HepG2 (cell line): ENCODE measurements around the gene FRMD8. TPM values are rescaled to one million over a fixed set of nuclear protein-coding genes. Genes with fewer than 3 reads are reported as not detected.

Experiments used
- ATAC-seq: fragments of 200-7000 bp; cut with Tn5 transposase; 3 replicates; pipeline ENCODE4 v1.9.1; 2020; ENCODE audit warnings: mild to moderate bottlenecking, moderate library complexity
- BruUV-seq: library from RNA; stranded (reverse); fragments of 400-500 nt; replicated peaks from 2 replicates; lab custom pipeline; 2021; lab: Mats Ljungman, UMichigan
- CTCF ChIA-PET: fragments of 300-600 bp; formaldehyde crosslinking; extraction: SDS; loops from one replicate; lab custom pipeline; 2021; ENCODE audit warnings: low total read pairs, inconsistent platforms, low intra/inter-chr PET ratio; lab: Yijun Ruan, JAX
- POLR2A ChIA-PET: fragments of 350-600 bp; sonication (Branson Sonifier 250); formaldehyde crosslinking; loops from one replicate; lab custom pipeline; 2020; ENCODE audit warnings: antibody characterized with exemption, inconsistent platforms; lab: Yijun Ruan, JAX
- DNase-seq: peaks from one replicate; pipeline ENCODE4 v3.0.0-alpha.2; 2015; ENCODE audit warnings: low spot score
- FAIRE-seq: peaks from 3 replicates; lab custom pipeline; 2011; peaks lifted over from hg19 to GRCh38; lab: Jason Lieb, UNC
- H2AFZ ChIP-seq: one replicate; pipeline ENCODE4 v1.6.1; 2011; ENCODE audit warnings: low read length, inconsistent platforms
- H3K27ac ChIP-seq: fragments of 300-600 bp; 3 replicates; pipeline ENCODE4 v1.8.0; 2011; ENCODE audit warnings: mixed run types, mild to moderate bottlenecking, mixed read lengths, low read length, inconsistent platforms; ENCODE audit not compliant: insufficient read depth; ENCODE audit errors: extremely low read length
- H3K27me3 ChIP-seq, 2 experiments: fragments of 200-600 bp in 1 of 2; 2 replicates in 1 of 2; 3 replicates in 1 of 2; pipeline versions ENCODE4 v1.6.0 to v1.8.0; 2011; ENCODE audit warnings: low read length in 2 of 2, mild to moderate bottlenecking in 2 of 2, moderate library complexity in 2 of 2, inconsistent platforms in 1 of 2; ENCODE audit not compliant: insufficient read depth in 2 of 2, control insufficient read depth in 1 of 2
- H3K36me3 ChIP-seq, 2 experiments: fragments of 200-600 bp in 1 of 2; replicated peaks in 1 of 2; 2 replicates in 1 of 2; 3 replicates in 1 of 2; pipeline versions ENCODE4 v1.5.1 to v1.8.0; 2011; ENCODE audit warnings: low read length in 2 of 2, inconsistent platforms in 1 of 2; ENCODE audit not compliant: insufficient read depth in 2 of 2, control insufficient read depth in 1 of 2
- H3K4me1 ChIP-seq: 2 replicates; pipeline ENCODE4 v1.5.1; 2012; ENCODE audit warnings: low read length, inconsistent platforms; ENCODE audit not compliant: insufficient read depth
- H3K4me2 ChIP-seq: 2 replicates; pipeline ENCODE4 v1.6.0; 2011; ENCODE audit warnings: low read depth, low read length, inconsistent platforms
- H3K4me3 ChIP-seq, 3 experiments: fragments of 200-600 bp in 1 of 3; sonication (generic), shearing (Covaris generic) in 1 of 3; replicated peaks in 1 of 3; 2 replicates each; pipeline ENCODE4 v1.5.1; 2011 to 2016; ENCODE audit warnings: low read length in 3 of 3, inconsistent platforms in 2 of 3, low read depth in 2 of 3, mild to moderate bottlenecking in 2 of 3, control low read depth in 1 of 3, mixed read lengths in 1 of 3; ENCODE audit not compliant: insufficient read depth in 1 of 3
- H3K79me2 ChIP-seq: one replicate; pipeline ENCODE4 v1.6.1; 2011; ENCODE audit warnings: low read length, inconsistent platforms; ENCODE audit not compliant: insufficient read depth
- H3K9ac ChIP-seq: 2 replicates; pipeline ENCODE4 v1.6.0; 2011; ENCODE audit warnings: mild to moderate bottlenecking, low read depth, low read length, inconsistent platforms; ENCODE audit not compliant: insufficient read depth
- H3K9me3 ChIP-seq: 2 replicates; pipeline ENCODE4 v1.5.1; 2012; ENCODE audit warnings: mild to moderate bottlenecking, low read length
- H4K20me1 ChIP-seq: 2 replicates; pipeline ENCODE4 v1.6.0; 2011; ENCODE audit warnings: inconsistent platforms, mild to moderate bottlenecking, low read length, moderate library complexity; ENCODE audit not compliant: insufficient read depth
- CEBPB ChIP-seq: IDR thresholded peaks from 2 replicates; pipeline ENCODE4 v1.6.1; 2011; ENCODE audit warnings: low read depth, low read length, improper control_type of control experiment, borderline replicate concordance
- CEBPG ChIP-seq: IDR thresholded peaks from 2 replicates; pipeline ENCODE4 v1.6.1; 2016
- HDAC6 ChIP-seq: fragments of 200-600 bp; sonication (generic); IDR thresholded peaks from 2 replicates; pipeline ENCODE4 v1.7.0; 2017; ENCODE audit warnings: mild to moderate bottlenecking, antibody characterized with exemption, low read length, low read depth
- MTA1 ChIP-seq: sonication (generic); formaldehyde crosslinking; IDR thresholded peaks from 2 replicates; pipeline ENCODE4 v1.4.0; 2020; ENCODE audit warnings: missing genetic modification reagents, mild to moderate bottlenecking, borderline replicate concordance
- RORA ChIP-seq: sonication (generic); formaldehyde crosslinking; IDR thresholded peaks from 2 replicates; pipeline ENCODE4 v1.5.0; 2020; ENCODE audit warnings: mild to moderate bottlenecking, missing genetic modification reagents, moderate library complexity
- ZNF768 ChIP-seq: sonication (generic); formaldehyde crosslinking; IDR thresholded peaks from 2 replicates; pipeline ENCODE4 v1.4.0; 2020; ENCODE audit warnings: missing genetic modification reagents
- ZNF770 ChIP-seq: sonication (generic); formaldehyde crosslinking; IDR thresholded peaks from 2 replicates; pipeline ENCODE4 v1.5.0; 2020; ENCODE audit warnings: mild to moderate bottlenecking, missing genetic modification reagents
- WGBS: methylation state at CpG from one replicate; pipeline ENCODE4 v1.1.6; 2017; ENCODE audit warnings: low lambda C conversion rate; 5-methylcytosine and 5-hydroxymethylcytosine counted together
- in situ Hi-C: cut with HindIII; loops from 2 replicates; pipeline ENCODE4 v1.10.0; 2017; ENCODE audit warnings: low pct_unique_long_range_greater_than_20kb; ENCODE audit not compliant: extremely low pct_ligation_motif_present
- intact Hi-C: fragments of 100-400 bp; cut with micrococcal nuclease; formaldehyde crosslinking; loops from one replicate; pipeline ENCODE4 v1.10.0; 2022; ENCODE audit not compliant: unreplicated experiment
- polyA plus RNA-seq, 8 experiments: library from polyadenylated mRNA; depleted of rRNA in 3 of 8; stranded (reverse) in 7 of 8; unstranded in 1 of 8; fragments of >200 nt; fragmentation: Illumina TruSeq in 4 of 8; extraction: Trizol in 4 of 8; gene quantifications; 2 replicates each; pipeline versions ENCODE4 v1.2.1 to v1.2.3, GENCODE V29; 2011 to 2016; ENCODE audit warnings: low read depth in 4 of 8, missing spikeins in 1 of 8, mixed read lengths in 1 of 8; ENCODE audit not compliant: insufficient read depth in 1 of 8
- total RNA-seq, 5 experiments: library from RNA; depleted of rRNA; stranded (reverse); fragments of >200 nt; fragmentation: Illumina TruSeq; extraction: Trizol; gene quantifications; 2 replicates each; pipeline ENCODE4 v1.2.3, GENCODE V29; 2016; ENCODE audit warnings: low read depth in 1 of 5
- TF ChIP-seq, protein P1 (sequence below): sonication (generic); formaldehyde crosslinking; IDR thresholded peaks from 2 replicates; pipeline ENCODE4 v1.8.0; 2022; ENCODE audit warnings: missing genetic modification reagents, mild to moderate bottlenecking, inconsistent platforms, borderline replicate concordance
- TF ChIP-seq, protein P2 (sequence below): fragments of 450-650 bp; IDR thresholded peaks from 2 replicates; pipeline ENCODE4 v1.6.1; 2016
- TF ChIP-seq, protein P3 (sequence below), 2 experiments: fragments of 450-650 bp in 1 of 2; sonication (generic) in 1 of 2; formaldehyde crosslinking; IDR thresholded peaks; 2 replicates each; pipeline versions ENCODE4 v1.5.0 to v1.8.0; 2020 to 2022; ENCODE audit warnings: mild to moderate bottlenecking in 1 of 2, missing genetic modification reagents in 1 of 2

FRMD8 gene
- total and polyA plus RNA-seq, 2 of the 13 experiments (the other 11 are each of a cell fraction or from before 2014, with no cell fraction given), result 5.8 to 20.6 TPM

GRCh38 chr11:65370659-65371049 lies 15.8 kb upstream of the FRMD8 start (continued):
- TF ChIP-seq ZNF770 (CRISPR knock-in tag) (0 out of 2 replicates have a peak, but pooled peaks have one; percentile 6), MTA1 (CRISPR knock-in tag) (no peak)
- TF ChIP-seq, protein P1, sequence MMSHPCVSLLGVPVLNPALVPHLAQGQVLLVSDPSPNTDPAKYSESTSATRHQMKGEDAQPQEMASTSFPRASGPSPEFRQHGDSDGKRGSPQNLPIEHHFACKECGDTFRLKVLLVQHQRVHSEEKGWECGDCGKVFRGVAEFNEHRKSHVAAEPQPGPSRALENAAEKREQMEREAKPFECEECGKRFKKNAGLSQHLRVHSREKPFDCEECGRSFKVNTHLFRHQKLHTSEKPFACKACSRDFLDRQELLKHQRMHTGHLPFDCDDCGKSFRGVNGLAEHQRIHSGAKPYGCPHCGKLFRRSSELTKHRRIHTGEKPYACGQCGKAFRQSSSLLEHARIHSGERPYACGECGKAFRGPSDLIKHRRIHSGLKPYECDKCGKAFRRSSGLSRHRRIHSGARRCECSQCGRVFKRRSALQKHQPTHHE (CRISPR knock-in tag), result no peak

DNA sequence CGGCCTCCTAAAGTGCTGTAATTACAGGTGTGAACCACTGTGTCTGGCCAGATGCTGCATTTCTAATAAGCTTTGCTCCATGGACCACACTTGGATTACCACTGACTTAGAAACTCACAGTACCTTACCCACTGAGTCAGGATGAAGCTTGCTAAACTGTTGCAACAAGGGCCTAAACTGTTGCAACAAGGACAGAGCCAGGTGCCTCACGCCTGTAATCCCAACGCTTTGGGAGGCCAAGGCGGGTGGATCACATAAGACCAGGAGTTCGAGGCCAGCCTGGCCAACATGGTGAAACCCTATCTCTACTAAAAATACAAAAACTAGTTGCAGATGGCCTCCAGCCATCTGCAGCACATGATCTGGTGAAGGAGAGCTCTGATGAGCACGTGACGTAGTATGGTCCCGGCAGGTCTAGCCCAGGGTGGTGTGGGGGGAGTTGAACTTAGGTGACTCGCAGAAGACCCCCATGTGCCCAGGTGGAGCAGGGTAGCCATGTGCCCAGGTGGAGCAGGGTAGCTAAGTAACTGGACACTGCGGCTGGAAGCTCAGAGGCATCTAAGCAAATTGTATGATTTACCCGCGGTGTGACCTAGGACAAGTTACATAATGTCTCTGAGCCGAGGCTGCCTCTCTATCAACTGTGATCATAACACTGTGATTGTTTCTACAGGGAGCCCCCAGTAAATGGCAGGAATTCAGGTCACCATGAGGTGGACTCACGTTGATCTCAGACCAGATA lies 12.4 kb upstream of the FRMD8 start:
- peaks cover 0 to 2% of the 10 kb centered on the region in 2 experiments; a peak in 2 of 5 replicates for H3K27me3 ChIP-seq
- in situ Hi-C loops, result no loop called here
- DNase-seq (no peak), FAIRE-seq (no peak), ATAC-seq (no peak)
- H3K9me3 ChIP-seq, result no peaks in the 10 kb centered on the region
- no peak overlapping the region for H3K9ac ChIP-seq
- no peak overlapping the region for H3K4me2 ChIP-seq
- no peaks in the 10 kb centered on the region for H3K79me2 ChIP-seq
- no peaks in the 10 kb centered on the region for H4K20me1 ChIP-seq
- TF ChIP-seq, protein P2, sequence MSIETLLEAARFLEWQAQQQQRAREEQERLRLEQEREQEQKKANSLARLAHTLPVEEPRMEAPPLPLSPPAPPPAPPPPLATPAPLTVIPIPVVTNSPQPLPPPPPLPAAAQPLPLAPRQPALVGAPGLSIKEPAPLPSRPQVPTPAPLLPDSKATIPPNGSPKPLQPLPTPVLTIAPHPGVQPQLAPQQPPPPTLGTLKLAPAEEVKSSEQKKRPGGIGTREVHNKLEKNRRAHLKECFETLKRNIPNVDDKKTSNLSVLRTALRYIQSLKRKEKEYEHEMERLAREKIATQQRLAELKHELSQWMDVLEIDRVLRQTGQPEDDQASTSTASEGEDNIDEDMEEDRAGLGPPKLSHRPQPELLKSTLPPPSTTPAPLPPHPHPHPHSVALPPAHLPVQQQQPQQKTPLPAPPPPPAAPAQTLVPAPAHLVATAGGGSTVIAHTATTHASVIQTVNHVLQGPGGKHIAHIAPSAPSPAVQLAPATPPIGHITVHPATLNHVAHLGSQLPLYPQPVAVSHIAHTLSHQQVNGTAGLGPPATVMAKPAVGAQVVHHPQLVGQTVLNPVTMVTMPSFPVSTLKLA, result peak; percentile 62; the same call in 1 of the 2 replicates
- peak; percentile 43 for TF ChIP-seq CEBPG (CRISPR knock-in tag)
- TF ChIP-seq, protein P3, sequence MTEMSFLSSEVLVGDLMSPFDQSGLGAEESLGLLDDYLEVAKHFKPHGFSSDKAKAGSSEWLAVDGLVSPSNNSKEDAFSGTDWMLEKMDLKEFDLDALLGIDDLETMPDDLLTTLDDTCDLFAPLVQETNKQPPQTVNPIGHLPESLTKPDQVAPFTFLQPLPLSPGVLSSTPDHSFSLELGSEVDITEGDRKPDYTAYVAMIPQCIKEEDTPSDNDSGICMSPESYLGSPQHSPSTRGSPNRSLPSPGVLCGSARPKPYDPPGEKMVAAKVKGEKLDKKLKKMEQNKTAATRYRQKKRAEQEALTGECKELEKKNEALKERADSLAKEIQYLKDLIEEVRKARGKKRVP (CRISPR knock-in tag; IDR thresholded peaks at IDR 0.05), result peak in 1 of 2 experiments; percentile 50; a peak in 2 of 4 replicates
- peak; percentile 47; the same call in 1 of the 2 replicates for TF ChIP-seq CEBPB
- peak; percentile 83 for TF ChIP-seq ZNF768 (CRISPR knock-in tag)
- no peak for TF ChIP-seq RORA (CRISPR knock-in tag)
- TF ChIP-seq HDAC6, result no peak
- H3K4me3 ChIP-seq, result no peak overlapping the region
- no peaks in the 10 kb centered on the region for H3K36me3 ChIP-seq
- 39% methylated on average over 14 of the region's 14 CpGs for WGBS
- no TSS peak for BruUV-seq
- ChIA-PET CTCF (no interaction called here), POLR2A (interaction anchor here (1.0 to 3.1 kb wide), 9 partner anchors 12 to 135 kb away, joined by 3 to 20 read pairs (median 5); partner anchors contain the start of genes FRMD8, MALAT1 and NEAT1)
- intact Hi-C loops, result no loop called here
- H3K27ac ChIP-seq, result no peak overlapping the region
- peaks cover 75% of the 10 kb centered on the region for H3K4me1 ChIP-seq
- H2AFZ ChIP-seq, result no peak overlapping the region
